ENCODE data around the gene SUGP1.

SUGP1 gene

GRCh38 chr19:19337120-19337519, 16.8 kb upstream of the SUGP1 start:
- Histone ChIP-seq H3K9me3 (ENCODE audit: control insufficient read depth, low read length) (no peaks in the 10 kb centered on the region), H3K4me1 (ENCODE audit: control insufficient read depth, insufficient read depth, low read length) (no peaks in the 10 kb centered on the region), H3K27me3 (ENCODE audit: control insufficient read depth, insufficient read depth, low read length) (no peaks in the 10 kb centered on the region), H3K4me3 (ENCODE audit: low read length) (no peak overlapping the region), H3K9ac (ENCODE audit: low read length) (no peak overlapping the region), H3K36me3 (ENCODE audit: control insufficient read depth, insufficient read depth, low read length) (peaks cover 14% of the 10 kb centered on the region)

- no peaks in the 10 kb centered on the region for H3K27me3 ChIP-seq (ENCODE audit: control insufficient read depth, insufficient read depth, low read length)
- no peaks in the 10 kb centered on the region for H3K9me3 ChIP-seq (ENCODE audit: control insufficient read depth, low read length)
- H3K4me3 ChIP-seq (ENCODE audit: low read length), result no peak overlapping the region
- no peak overlapping the region for H3K9ac ChIP-seq (ENCODE audit: low read length)
- H3K36me3 ChIP-seq (ENCODE audit: control insufficient read depth, insufficient read depth, low read length), result peaks cover 9% of the 10 kb centered on the region
- H3K4me1 ChIP-seq (ENCODE audit: control insufficient read depth, insufficient read depth, low read length), result no peaks in the 10 kb centered on the region
These were observed 16.3 kb upstream of the SUGP1 start for GRCh38 chr19:19336597-19336996.

- Histone ChIP-seq H3K4me3 (ENCODE audit: low read length) (no peak overlapping the region), H3K27me3 (ENCODE audit: control insufficient read depth, insufficient read depth, low read length) (no peaks in the 10 kb centered on the region), H3K9me3 (ENCODE audit: control insufficient read depth, low read length) (no peaks in the 10 kb centered on the region), H3K36me3 (ENCODE audit: control insufficient read depth, insufficient read depth, low read length) (peaks cover 5% of the 10 kb centered on the region), H3K4me1 (ENCODE audit: control insufficient read depth, insufficient read depth, low read length) (no peaks in the 10 kb centered on the region), H3K9ac (ENCODE audit: low read length) (no peak overlapping the region)
These were observed 15.3 kb upstream of the SUGP1 start for GRCh38 chr19:19335408-19336158.

GRCh38 chr19:19334989-19335344, 14.7 kb upstream of the SUGP1 start:
- H3K27me3 ChIP-seq (ENCODE audit: control insufficient read depth, insufficient read depth, low read length), result no peaks in the 10 kb centered on the region

GRCh38 chr19:19334063-19334988, 14.0 kb upstream of the SUGP1 start:
- H3K36me3 ChIP-seq (ENCODE audit: control insufficient read depth, insufficient read depth, low read length), result peaks cover 5% of the 10 kb centered on the region
- H3K9ac ChIP-seq (ENCODE audit: low read length), result no peak overlapping the region
- no peaks in the 10 kb centered on the region for H3K27me3 ChIP-seq (ENCODE audit: control insufficient read depth, insufficient read depth, low read length)
- H3K9me3 ChIP-seq (ENCODE audit: control insufficient read depth, low read length), result no peaks in the 10 kb centered on the region
- H3K4me3 ChIP-seq (ENCODE audit: low read length), result no peak overlapping the region
- no peaks in the 10 kb centered on the region for H3K4me1 ChIP-seq (ENCODE audit: control insufficient read depth, insufficient read depth, low read length)

More at GRCh38 chr19:19334989-19335344, 14.7 kb upstream of the SUGP1 start:
- Histone ChIP-seq H3K36me3 (ENCODE audit: control insufficient read depth, insufficient read depth, low read length) (peaks cover 5% of the 10 kb centered on the region), H3K9ac (ENCODE audit: low read length) (no peak overlapping the region), H3K4me3 (ENCODE audit: low read length) (no peak overlapping the region), H3K4me1 (ENCODE audit: control insufficient read depth, insufficient read depth, low read length) (no peaks in the 10 kb centered on the region), H3K9me3 (ENCODE audit: control insufficient read depth, low read length) (no peaks in the 10 kb centered on the region)

- Histone ChIP-seq H3K9ac (ENCODE audit: low read length) (no peak overlapping the region), H3K36me3 (ENCODE audit: control insufficient read depth, insufficient read depth, low read length) (peaks cover 4% of the 10 kb centered on the region)
These were observed 8.8 kb upstream of the SUGP1 start for GRCh38 chr19:19329126-19329525.

GRCh38 chr19:19327672-19328071, 7.4 kb upstream of the SUGP1 start:
- no peak overlapping the region for H3K4me3 ChIP-seq (ENCODE audit: low read length)
- peaks cover 4% of the 10 kb centered on the region for H3K36me3 ChIP-seq (ENCODE audit: control insufficient read depth, insufficient read depth, low read length)
- H3K9ac ChIP-seq (ENCODE audit: low read length), result no peak overlapping the region
- no peaks in the 10 kb centered on the region for H3K27me3 ChIP-seq (ENCODE audit: control insufficient read depth, insufficient read depth, low read length)
- no peaks in the 10 kb centered on the region for H3K4me1 ChIP-seq (ENCODE audit: control insufficient read depth, insufficient read depth, low read length)
- H3K9me3 ChIP-seq (ENCODE audit: control insufficient read depth, low read length), result no peaks in the 10 kb centered on the region

More at GRCh38 chr19:19329126-19329525, 8.8 kb upstream of the SUGP1 start:
- Histone ChIP-seq H3K4me1 (ENCODE audit: control insufficient read depth, insufficient read depth, low read length) (no peaks in the 10 kb centered on the region), H3K4me3 (ENCODE audit: low read length) (no peak overlapping the region), H3K9me3 (ENCODE audit: control insufficient read depth, low read length) (no peaks in the 10 kb centered on the region), H3K27me3 (ENCODE audit: control insufficient read depth, insufficient read depth, low read length) (no peaks in the 10 kb centered on the region)

GRCh38 chr19:19324059-19324770, 3.9 kb upstream of the SUGP1 start:
- H3K9ac ChIP-seq (ENCODE audit: low read length), result no peak overlapping the region
- no peaks in the 10 kb centered on the region for H3K27me3 ChIP-seq (ENCODE audit: control insufficient read depth, insufficient read depth, low read length)
- no peaks in the 10 kb centered on the region for H3K9me3 ChIP-seq (ENCODE audit: control insufficient read depth, low read length)
- H3K4me3 ChIP-seq (ENCODE audit: low read length), result no peak overlapping the region
- peaks cover 13% of the 10 kb centered on the region for H3K4me1 ChIP-seq (ENCODE audit: control insufficient read depth, insufficient read depth, low read length)
- peaks cover 4% of the 10 kb centered on the region for H3K36me3 ChIP-seq (ENCODE audit: control insufficient read depth, insufficient read depth, low read length)

GRCh38 chr19:19321141-19321577, 850 bp upstream of the SUGP1 start:
- Histone ChIP-seq H3K4me3 (ENCODE audit: low read length) (peak overlapping the region; percentile 98), H3K9me3 (ENCODE audit: control insufficient read depth, low read length) (no peaks in the 10 kb centered on the region), H3K4me1 (ENCODE audit: control insufficient read depth, insufficient read depth, low read length) (peaks cover 17% of the 10 kb centered on the region), H3K36me3 (ENCODE audit: control insufficient read depth, insufficient read depth, low read length) (no peaks in the 10 kb centered on the region), H3K27me3 (ENCODE audit: control insufficient read depth, insufficient read depth, low read length) (no peaks in the 10 kb centered on the region), H3K9ac (ENCODE audit: low read length) (peak overlapping the region; percentile 96)

GRCh38 chr19:19319732-19320360, 463 bp downstream of the SUGP1 start:
- no peaks in the 10 kb centered on the region for H3K27me3 ChIP-seq (ENCODE audit: control insufficient read depth, insufficient read depth, low read length)

GRCh38 chr19:19316082-19316481, 4.2 kb downstream of the SUGP1 start:
- Histone ChIP-seq H3K4me3 (ENCODE audit: low read length) (no peak overlapping the region), H3K36me3 (ENCODE audit: control insufficient read depth, insufficient read depth, low read length) (no peaks in the 10 kb centered on the region), H3K9ac (ENCODE audit: low read length) (no peak overlapping the region), H3K4me1 (ENCODE audit: control insufficient read depth, insufficient read depth, low read length) (peaks cover 11% of the 10 kb centered on the region), H3K27me3 (ENCODE audit: control insufficient read depth, insufficient read depth, low read length) (no peaks in the 10 kb centered on the region), H3K9me3 (ENCODE audit: control insufficient read depth, low read length) (no peaks in the 10 kb centered on the region)

More at GRCh38 chr19:19319732-19320360, 463 bp downstream of the SUGP1 start:
- H3K4me1 ChIP-seq (ENCODE audit: control insufficient read depth, insufficient read depth, low read length), result peaks cover 17% of the 10 kb centered on the region
- no peaks in the 10 kb centered on the region for H3K36me3 ChIP-seq (ENCODE audit: control insufficient read depth, insufficient read depth, low read length)
- peak overlapping the region; percentile 98 for H3K4me3 ChIP-seq (ENCODE audit: low read length)
- no peaks in the 10 kb centered on the region for H3K9me3 ChIP-seq (ENCODE audit: control insufficient read depth, low read length)
- H3K9ac ChIP-seq (ENCODE audit: low read length), result peak overlapping the region; percentile 96
